SH-SY5Y (cell line): Measurements from ENCODE around the gene PIK3C2G.

Experiments
- GATA2 ChIP-seq: IDR thresholded peaks from 2 replicates; pipeline ENCODE4 v1.6.1; 2011; ENCODE audit warnings: mild to moderate bottlenecking, low read depth, low read length
- GATA3 ChIP-seq: IDR thresholded peaks from 2 replicates; pipeline ENCODE4 v1.6.1; 2011; ENCODE audit warnings: low read depth, mild to moderate bottlenecking, low read length, moderate library complexity

Gene PIK3C2G

GRCh38 chr12:18583655-18584054 lies 322.3 kb downstream of the PIK3C2G start:
- TF ChIP-seq GATA3 = no peak
- TF ChIP-seq GATA2 = no peak

- TF ChIP-seq GATA2 = no peak
- no peak for TF ChIP-seq GATA3
Observed at GRCh38 chr12:18586581-18586980, 325.3 kb downstream of the PIK3C2G start.

GRCh38 chr12:18589316-18589715 lies 328.0 kb downstream of the PIK3C2G start:
- TF ChIP-seq GATA2 (no peak), GATA3 (no peak)

GRCh38 chr12:18591473-18591872 lies 330.2 kb downstream of the PIK3C2G start:
- TF ChIP-seq GATA3 (no peak), GATA2 (no peak)

GRCh38 chr12:18595412-18595811 lies 334.1 kb downstream of the PIK3C2G start:
- no peak for TF ChIP-seq GATA2
- no peak for TF ChIP-seq GATA3

- no peak for TF ChIP-seq GATA2
- TF ChIP-seq GATA3 = no peak
Observed at GRCh38 chr12:18601962-18602361, 340.6 kb downstream of the PIK3C2G start.

DNA sequence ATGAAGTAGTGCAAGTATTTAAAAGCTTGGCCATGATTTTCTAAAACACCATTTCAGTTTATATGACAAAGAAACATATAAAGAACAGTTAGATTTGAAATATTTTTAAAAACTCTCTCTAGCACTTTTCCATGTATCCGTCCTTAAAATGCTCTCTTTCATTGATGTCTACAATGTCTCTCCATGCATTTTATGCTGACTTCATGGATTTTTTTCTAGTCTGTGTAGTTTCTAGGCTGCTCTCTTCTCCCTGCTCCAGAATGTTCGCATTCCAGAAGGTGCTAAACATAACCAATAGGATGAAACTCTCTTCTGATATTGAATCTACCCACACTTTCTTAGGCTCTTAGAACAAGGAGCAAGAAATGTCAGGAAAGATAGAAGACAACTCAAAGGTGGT lies 351.7 kb downstream of the PIK3C2G start:
- TF ChIP-seq GATA2 (no peak), GATA3 (no peak)

DNA sequence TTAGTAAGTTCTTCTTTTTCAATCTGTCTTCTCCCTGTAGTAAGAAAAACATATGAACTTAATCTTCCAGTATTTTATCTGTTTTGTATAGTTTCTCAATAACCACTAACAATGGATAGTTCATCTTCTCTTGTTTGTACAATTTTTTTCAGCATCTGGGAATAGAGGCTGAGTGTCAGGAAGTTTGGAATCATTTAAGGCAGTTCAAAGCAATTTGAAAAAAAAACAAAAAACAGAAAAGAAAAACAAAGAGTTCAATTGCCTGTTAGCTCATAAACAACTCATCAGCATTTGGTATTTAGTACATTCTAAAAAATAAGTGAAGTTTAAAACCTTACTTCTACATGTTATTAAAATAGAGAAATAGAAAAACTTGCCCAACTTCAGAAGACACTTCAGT lies 359.7 kb downstream of the PIK3C2G start:
- no peak for TF ChIP-seq GATA3
- TF ChIP-seq GATA2 = no peak

DNA sequence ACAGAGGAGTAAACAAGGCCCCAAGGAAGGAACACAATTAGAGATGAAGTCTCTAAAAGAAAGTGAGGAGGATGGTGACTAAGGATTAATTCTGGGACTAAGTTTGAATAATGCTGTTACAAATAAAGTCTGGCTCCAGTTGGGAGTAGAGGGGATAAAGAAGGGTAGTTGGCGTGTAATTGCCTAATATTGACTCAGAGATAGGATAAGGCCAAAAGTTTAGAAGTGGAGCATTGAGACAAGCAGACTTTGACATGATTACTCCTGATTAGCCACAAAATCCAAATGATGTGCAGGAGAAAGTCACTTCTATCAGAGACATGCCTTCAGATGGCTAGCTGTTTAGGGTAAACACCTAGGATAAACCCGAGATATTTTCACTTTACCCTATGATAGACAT lies 368.1 kb downstream of the PIK3C2G start:
- TF ChIP-seq GATA3 (no peak), GATA2 (no peak)

- no peak for TF ChIP-seq GATA2
- no peak for TF ChIP-seq GATA3
Observed at GRCh38 chr12:18629916-18630315, 368.6 kb downstream of the PIK3C2G start.

GRCh38 chr12:18631339-18631738 lies 370.0 kb downstream of the PIK3C2G start:
- TF ChIP-seq GATA3 = no peak
- TF ChIP-seq GATA2 = no peak

DNA sequence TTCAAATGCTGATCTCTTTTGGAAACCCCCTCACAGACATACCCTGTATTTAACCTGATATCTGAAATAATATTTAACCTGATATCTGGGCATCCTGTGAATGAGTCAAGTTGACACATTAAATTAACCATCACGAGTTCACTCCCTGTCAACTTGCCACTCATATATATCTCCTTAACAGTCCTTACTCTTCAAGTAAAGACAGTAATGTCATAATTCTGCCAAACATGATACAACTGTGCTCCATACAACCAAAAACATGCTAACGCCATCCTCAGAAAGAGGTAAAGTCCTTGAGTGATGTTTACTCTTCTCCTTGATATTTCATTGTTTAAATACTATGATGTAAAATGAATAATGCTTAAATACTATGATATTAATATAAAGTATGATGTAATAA lies 371.5 kb downstream of the PIK3C2G start:
- no peak for TF ChIP-seq GATA2
- no peak for TF ChIP-seq GATA3

GRCh38 chr12:18634382-18634781 lies 373.1 kb downstream of the PIK3C2G start:
- TF ChIP-seq GATA3 (no peak), GATA2 (no peak)

- TF ChIP-seq GATA3 (no peak), GATA2 (no peak)
Observed at GRCh38 chr12:18640321-18640955, 379.1 kb downstream of the PIK3C2G start.

DNA sequence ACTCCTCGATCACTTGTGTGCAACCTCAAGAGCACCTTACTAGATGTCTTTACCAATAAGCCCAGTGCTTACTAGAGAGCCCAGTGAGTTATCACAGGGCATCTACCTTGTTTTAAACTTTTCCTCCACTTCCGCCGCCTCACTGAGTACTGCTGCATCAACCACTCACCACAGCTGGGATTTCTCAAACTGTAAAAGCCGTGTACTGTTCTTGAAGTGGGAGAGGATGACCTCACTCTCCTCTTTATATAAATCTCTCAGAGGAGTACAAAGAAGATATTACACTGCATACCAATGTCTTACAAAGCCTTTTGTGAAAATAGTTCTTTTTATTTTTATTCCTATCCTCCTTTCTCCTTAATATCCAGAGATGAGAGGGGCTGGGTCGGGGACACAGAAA lies 382.4 kb downstream of the PIK3C2G start:
- TF ChIP-seq GATA3 = no peak
- no peak for TF ChIP-seq GATA2

DNA sequence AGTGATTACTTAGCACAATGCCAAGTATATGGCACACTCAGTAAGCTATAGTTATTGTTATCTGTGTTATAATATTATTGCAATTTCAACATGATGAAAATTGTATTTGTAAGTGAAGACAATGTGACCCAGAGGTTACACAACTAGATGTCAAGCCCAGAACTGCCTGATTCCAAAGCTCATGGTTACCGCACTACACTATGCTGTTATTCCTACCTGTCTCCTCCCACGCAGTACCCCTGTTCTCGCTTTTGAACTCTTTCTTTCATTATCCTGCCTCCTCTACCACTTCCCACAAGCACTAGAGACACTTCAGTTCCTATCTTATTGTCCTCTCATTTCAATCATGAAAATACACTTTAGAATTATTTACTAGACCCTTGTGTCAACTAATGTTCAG lies 383.2 kb downstream of the PIK3C2G start:
- TF ChIP-seq GATA2 = no peak
- no peak for TF ChIP-seq GATA3

DNA sequence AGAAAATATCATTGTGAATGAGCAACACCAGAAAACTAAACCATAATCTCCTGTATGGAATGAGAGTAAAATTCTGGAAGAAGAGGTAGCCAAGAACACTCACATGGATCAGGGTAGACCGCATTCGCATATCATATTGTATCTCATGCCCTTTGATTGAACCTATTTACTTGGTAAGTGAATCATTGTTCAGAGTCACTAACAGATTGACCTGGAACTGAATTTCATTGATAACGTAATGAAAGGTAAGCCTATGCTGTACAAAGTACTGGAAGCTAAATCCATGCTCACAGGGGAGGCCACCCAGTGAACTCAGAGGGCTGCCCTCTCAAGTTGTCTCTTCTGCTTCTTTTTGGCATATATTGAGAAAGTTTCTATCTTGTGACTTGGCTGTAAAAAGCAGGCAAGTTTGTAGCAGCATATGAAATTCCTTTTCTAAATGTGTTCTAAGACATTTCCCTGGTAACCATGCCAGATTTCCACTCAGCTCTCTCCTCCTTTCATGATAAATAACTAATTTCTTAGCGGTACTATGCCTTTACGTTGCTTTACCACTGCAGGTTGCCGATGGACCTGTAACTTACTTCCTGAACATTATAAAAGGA lies 385.1 kb downstream of the PIK3C2G start:
- TF ChIP-seq GATA3 = no peak
- no peak for TF ChIP-seq GATA2
